Measurements from ENCODE around the gene CERS5.

The CERS5 gene

GRCh38 chr12:50081096-50081808, 85.9 kb downstream of the CERS5 start:
- no peak overlapping the region for H3K27ac Mint-ChIP-seq

GRCh38 chr12:50079771-50080170, 87.4 kb downstream of the CERS5 start:
- intact Hi-C loops (cut with micrococcal nuclease): loop anchor here (5.0 kb wide), 1 partner anchor 33 kb away; the partner anchor contains the start of gene COX14
- peaks cover 19% of the 10 kb centered on the region for H3K27me3 Mint-ChIP-seq
- no peaks in the 10 kb centered on the region for H3K4me1 Mint-ChIP-seq (ENCODE audit: low read depth)
- no peak overlapping the region for H3K27ac Mint-ChIP-seq
- peaks cover under 1% of the 10 kb centered on the region for H3K36me3 Mint-ChIP-seq (ENCODE audit: low read depth)
- H3K9me3 Mint-ChIP-seq: no peaks in the 10 kb centered on the region
- no peak overlapping the region for H3K4me3 Mint-ChIP-seq

More at GRCh38 chr12:50081096-50081808, 85.9 kb downstream of the CERS5 start:
- intact Hi-C loops (cut with micrococcal nuclease): no loop called here
- H3K27me3 Mint-ChIP-seq: peaks cover 17% of the 10 kb centered on the region
- H3K9me3 Mint-ChIP-seq: no peaks in the 10 kb centered on the region
- H3K4me1 Mint-ChIP-seq (ENCODE audit: low read depth): peaks cover 8% of the 10 kb centered on the region
- H3K4me3 Mint-ChIP-seq: no peak overlapping the region
- H3K36me3 Mint-ChIP-seq (ENCODE audit: low read depth): peaks cover 6% of the 10 kb centered on the region
